G401.6 (cell line): Measurements from ENCODE around the gene DAG1.
A peak's percentile ranks its signal among the peaks of the same experiment; 100 is the strongest.

Source experiments
- FAIRE-seq: peaks from 2 replicates; lab custom pipeline; 2012; peaks lifted over from hg19 to GRCh38; lab: Jason Lieb, UNC

Gene DAG1

GRCh38 chr3:49554633-49555265 is 84.7 kb downstream of the DAG1 start:
- FAIRE-seq: no peak

DNA sequence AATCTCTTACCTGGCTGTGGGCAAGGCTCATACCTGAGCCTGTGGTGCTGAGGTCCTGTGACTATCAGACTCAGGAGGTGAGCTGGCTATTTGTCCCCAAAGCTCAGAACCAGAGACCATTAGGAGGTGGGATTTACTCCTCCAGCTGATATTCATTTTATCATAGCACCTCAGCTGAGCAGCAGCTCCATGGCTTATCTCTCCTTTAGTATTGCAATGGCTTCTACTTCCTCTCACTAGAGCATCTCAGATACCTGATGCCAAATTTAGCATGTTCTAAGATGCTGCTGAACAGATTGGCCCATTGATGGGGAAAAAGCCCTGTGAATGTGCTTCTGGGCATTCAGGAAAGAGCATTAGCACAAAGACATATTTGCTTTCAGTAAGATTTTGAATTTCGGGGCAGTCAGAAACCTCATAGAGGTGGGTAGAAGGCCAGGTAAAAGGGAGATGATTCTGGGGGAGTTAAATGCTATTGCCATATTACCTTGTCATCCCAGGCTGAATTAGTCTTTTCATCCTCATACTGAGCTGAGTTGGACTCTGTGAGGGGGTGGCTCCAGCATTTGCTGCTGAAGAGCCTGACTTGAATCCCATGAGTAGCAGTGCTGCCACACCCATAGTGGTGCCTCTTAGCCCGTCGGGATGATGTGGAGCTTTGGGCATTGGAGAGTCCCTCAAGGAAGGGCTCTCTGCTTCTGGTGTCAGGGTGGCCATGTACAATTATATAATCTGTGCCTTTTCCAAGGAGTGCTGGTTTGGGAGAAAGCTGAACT is 86.6 kb downstream of the DAG1 start:
- FAIRE-seq: no peak

- no peak for FAIRE-seq
Measured at GRCh38 chr3:49563040-49563578, 93.0 kb downstream of the DAG1 start.

GRCh38 chr3:49563766-49564165 is 93.7 kb downstream of the DAG1 start:
- FAIRE-seq: no peak

GRCh38 chr3:49566312-49566711 is 96.2 kb downstream of the DAG1 start:
- peak; percentile 31 for FAIRE-seq

DNA sequence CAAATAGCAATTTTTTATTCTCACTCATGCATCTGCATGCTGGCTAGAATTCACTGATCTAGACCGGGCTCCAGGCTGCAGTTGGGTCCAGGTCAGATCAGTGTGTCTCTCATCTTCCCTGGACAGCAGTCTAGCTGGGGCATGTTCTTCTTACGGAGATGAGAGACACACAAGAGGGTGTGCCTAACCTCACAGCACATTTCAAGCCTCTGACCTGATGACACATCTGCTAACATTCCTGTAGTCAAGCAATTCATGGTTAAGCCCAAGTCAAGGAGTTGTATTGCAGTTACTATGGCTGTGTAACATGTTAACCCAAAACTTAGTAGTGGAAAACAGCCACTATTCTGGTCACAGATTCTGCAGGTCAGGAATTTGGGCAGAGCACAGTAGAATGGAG is 97.3 kb downstream of the DAG1 start:
- no peak for FAIRE-seq

DNA sequence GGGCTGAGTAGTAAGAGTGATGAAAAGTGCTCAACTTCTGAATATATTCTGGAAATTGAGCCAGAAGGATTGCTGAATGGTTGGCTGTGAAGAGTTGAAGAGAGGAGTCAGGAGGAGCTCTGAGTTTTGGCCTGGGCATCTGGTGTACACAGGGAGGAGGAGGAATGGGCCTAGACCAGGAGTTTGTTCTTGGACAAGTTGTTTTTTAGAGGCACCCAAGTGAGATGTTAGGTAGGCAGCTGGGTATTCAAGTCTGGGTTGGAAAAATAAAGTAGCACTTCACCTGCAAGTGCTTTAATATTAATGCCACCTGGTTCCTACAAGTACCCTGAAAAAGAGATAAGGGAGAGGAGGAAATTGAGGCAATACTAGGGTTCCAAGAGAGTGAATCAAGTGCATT is 98.9 kb downstream of the DAG1 start:
- no peak for FAIRE-seq

- no peak for FAIRE-seq
Measured at GRCh38 chr3:49570028-49570654, 100.1 kb downstream of the DAG1 start.

DNA sequence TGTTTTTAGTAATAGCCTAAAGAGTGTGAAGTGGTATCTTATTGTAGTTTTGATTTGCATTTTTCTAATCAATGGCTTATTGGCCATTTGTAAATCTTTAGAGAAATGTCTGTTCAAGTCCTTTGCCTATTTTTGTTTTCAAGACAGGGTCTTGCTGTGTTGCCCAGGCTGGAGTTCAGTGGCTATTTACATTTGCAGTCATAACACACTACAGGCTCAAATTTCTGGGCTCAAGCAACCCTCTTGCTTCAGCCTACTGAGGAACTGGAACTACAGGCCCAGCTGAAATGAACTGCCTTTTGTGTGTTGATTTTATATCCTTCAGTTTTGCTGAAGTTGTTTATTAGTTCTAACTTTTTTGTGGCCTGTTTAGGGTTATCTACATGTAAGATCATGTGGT is 112.1 kb downstream of the DAG1 start:
- FAIRE-seq: no peak
